Activated CD4-positive, alpha-beta memory T cell treated with anti-CD3 and anti-CD28 coated beads, Interleukin-2, amount 10 ng/mL, durations not matched to agents 7 days and 5 days (primary cell): Measurements from ENCODE around the gene MMADHC. TPM values are rescaled to one million over a fixed set of nuclear protein-coding genes. Genes with fewer than 3 reads are reported as not detected.

Source experiments
- CTCF ChIA-PET: fragments of 350-600 bp; sonication (Branson Sonifier 250); formaldehyde crosslinking; loops from one replicate; lab custom pipeline; 2021; ENCODE audit warnings: antibody characterized with exemption, inconsistent platforms; lab: Charles Lee
- POLR2A ChIA-PET: fragments of 350-600 bp; sonication (Branson Sonifier 250); formaldehyde crosslinking; loops from one replicate; lab custom pipeline; 2021; ENCODE audit warnings: antibody characterized with exemption; lab: Charles Lee
- DNase-seq: peaks from one replicate; pipeline ENCODE4 v3.0.0-alpha.2; 2020
- H3K27ac Mint-ChIP-seq: one replicate; pipeline ENCODE4 v1.8.0; 2021; ENCODE audit warnings: mild to moderate bottlenecking, mixed read lengths
- H3K27me3 Mint-ChIP-seq: one replicate; pipeline ENCODE4 v1.8.0; 2021; ENCODE audit warnings: mixed read lengths
- H3K36me3 Mint-ChIP-seq: one replicate; pipeline ENCODE4 v1.8.0; 2021; ENCODE audit warnings: low read depth, mixed read lengths
- H3K4me1 Mint-ChIP-seq: one replicate; pipeline ENCODE4 v1.8.0; 2021; ENCODE audit warnings: mixed read lengths
- H3K4me3 Mint-ChIP-seq: one replicate; pipeline ENCODE4 v1.8.0; 2021; ENCODE audit warnings: mild to moderate bottlenecking, mixed read lengths
- H3K9me3 Mint-ChIP-seq: one replicate; pipeline ENCODE4 v1.8.0; 2021; ENCODE audit warnings: mixed read lengths
- total RNA-seq, 2 experiments: library from RNA; stranded (reverse); gene quantifications; one replicate each; pipeline ENCODE4 v1.2.3, GENCODE V29; 2021

The MMADHC gene
- total RNA-seq, 2 experiments from 2014 or later, result 112 to 113 TPM

DNA sequence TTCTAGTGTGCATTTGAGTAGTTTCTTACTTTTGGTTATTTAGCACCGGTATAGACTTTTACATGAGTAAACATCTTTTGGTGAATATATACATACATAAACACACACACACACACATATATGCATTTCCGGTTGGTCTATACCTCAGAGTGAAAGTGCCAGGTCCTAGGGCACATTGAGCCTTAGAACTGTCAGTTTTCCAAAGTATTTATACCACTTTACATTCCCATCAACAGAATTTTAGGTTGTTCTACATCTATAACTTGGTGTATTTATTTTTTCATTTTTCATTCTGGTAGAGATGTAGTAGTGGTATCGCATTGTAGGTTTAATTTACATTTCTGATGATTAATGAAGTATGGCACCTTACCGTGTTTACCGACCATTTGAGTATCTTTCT lies 22.6 kb downstream of the MMADHC start:
- Mint-ChIP-seq H3K36me3 (peaks cover 35% of the 10 kb centered on the region), H3K4me3 (no peak overlapping the region), H3K27me3 (no peaks in the 10 kb centered on the region), H3K4me1 (peaks cover 4% of the 10 kb centered on the region), H3K27ac (no peak overlapping the region), H3K9me3 (no peaks in the 10 kb centered on the region)
- ChIA-PET CTCF (no interaction called here), POLR2A (interaction anchor here (1.2 kb wide), 1 partner anchor 21 kb away, joined by 4 read pairs; no protein-coding TSS in a partner anchor)
- DNase-seq, result no peak

GRCh38 chr2:149564097-149564496 lies 23.5 kb downstream of the MMADHC start:
- Mint-ChIP-seq H3K9me3 (no peaks in the 10 kb centered on the region), H3K4me1 (peaks cover 4% of the 10 kb centered on the region), H3K36me3 (peaks cover 27% of the 10 kb centered on the region), H3K4me3 (no peak overlapping the region), H3K27me3 (no peaks in the 10 kb centered on the region), H3K27ac (no peak overlapping the region)
- ChIA-PET POLR2A (no interaction called here), CTCF (interaction anchor here (1.1 kb wide), 1 partner anchor 547 kb away, joined by 9 read pairs; no protein-coding TSS in a partner anchor)
- DNase-seq, result no peak

- Mint-ChIP-seq H3K4me1 (peaks cover 4% of the 10 kb centered on the region), H3K4me3 (no peak overlapping the region), H3K27me3 (no peaks in the 10 kb centered on the region), H3K36me3 (peaks cover 14% of the 10 kb centered on the region), H3K27ac (no peak overlapping the region), H3K9me3 (no peaks in the 10 kb centered on the region)
- ChIA-PET POLR2A (no interaction called here), CTCF (interaction anchor here (1.9 to 3.1 kb wide), 2 partner anchors 11 to 546 kb away, joined by 12 to 43 read pairs; no protein-coding TSS in a partner anchor)
- no peak for DNase-seq
Measured at GRCh38 chr2:149562324-149562723, 25.3 kb downstream of the MMADHC start.

DNA sequence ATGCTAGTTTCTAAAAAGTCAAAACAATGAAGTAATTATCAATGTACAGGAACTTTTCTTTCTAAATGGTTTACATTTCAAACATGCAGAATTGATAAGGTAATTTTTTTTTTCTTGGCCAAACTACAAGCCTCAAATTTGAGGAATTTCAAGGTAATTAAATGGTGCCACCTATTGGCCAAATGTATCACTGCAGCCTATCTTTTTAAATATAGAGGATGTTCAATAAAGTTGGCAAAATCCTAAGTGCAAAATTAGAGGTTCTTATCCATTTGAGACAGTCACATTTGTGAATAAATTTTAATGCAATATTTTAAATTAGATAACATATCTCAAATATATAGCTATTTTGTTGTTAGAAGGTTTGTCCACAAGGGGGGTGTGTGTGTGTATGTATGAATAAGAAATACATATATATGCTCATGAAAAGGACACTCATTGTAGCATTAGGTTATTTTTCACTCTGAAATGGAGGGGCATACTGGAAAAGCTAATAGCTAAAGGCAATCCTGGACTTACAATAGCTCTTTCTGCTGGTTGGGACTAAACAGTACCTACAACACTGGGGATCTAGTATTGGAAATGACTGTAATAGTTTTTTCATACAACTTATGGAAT lies 26.2 kb downstream of the MMADHC start:
- peaks cover 9% of the 10 kb centered on the region for H3K36me3 Mint-ChIP-seq
- H3K4me1 Mint-ChIP-seq, result peaks cover 4% of the 10 kb centered on the region
- no peaks in the 10 kb centered on the region for H3K27me3 Mint-ChIP-seq
- no peaks in the 10 kb centered on the region for H3K9me3 Mint-ChIP-seq
- POLR2A ChIA-PET, result interaction anchor here (0.6 kb wide), 1 partner anchor 21 kb away, joined by 4 read pairs; no protein-coding TSS in a partner anchor
- no peak overlapping the region for H3K27ac Mint-ChIP-seq
- H3K4me3 Mint-ChIP-seq, result no peak overlapping the region
- no peak for DNase-seq
- CTCF ChIA-PET, result interaction anchor here (0.6 to 3.1 kb wide), 11 partner anchors 9 to 554 kb away, joined by 3 to 43 read pairs (median 4); partner anchors contain the start of gene MMADHC

- ChIA-PET POLR2A (no interaction called here), CTCF (interaction anchor here (3.1 kb wide), 1 partner anchor 543 kb away, joined by 43 read pairs; no protein-coding TSS in a partner anchor)
- no peak overlapping the region for H3K4me3 Mint-ChIP-seq
- no peaks in the 10 kb centered on the region for H3K36me3 Mint-ChIP-seq
- H3K27ac Mint-ChIP-seq, result no peak overlapping the region
- no peak for DNase-seq
- no peaks in the 10 kb centered on the region for H3K9me3 Mint-ChIP-seq
- no peaks in the 10 kb centered on the region for H3K27me3 Mint-ChIP-seq
- H3K4me1 Mint-ChIP-seq, result peaks cover 4% of the 10 kb centered on the region
Measured at GRCh38 chr2:149559341-149560068, 28.1 kb downstream of the MMADHC start.

DNA sequence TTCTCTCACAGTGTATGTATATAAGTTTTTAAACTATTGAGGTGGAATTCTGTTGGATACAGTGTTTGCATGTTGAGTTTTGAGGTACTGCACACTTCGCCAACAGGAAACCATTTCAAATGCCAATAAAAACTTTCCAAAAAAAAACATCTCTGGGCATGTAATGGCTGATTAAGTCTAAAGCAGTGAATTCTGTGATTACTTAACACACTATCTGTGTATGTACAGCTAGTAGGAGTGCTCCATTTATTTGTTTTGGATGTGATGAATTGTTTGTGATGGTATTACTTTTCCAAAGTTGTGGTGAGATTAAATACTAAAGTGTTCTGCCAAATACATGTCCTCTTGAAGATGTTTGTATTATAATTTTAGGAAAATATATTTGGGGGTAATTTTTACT lies 31.1 kb downstream of the MMADHC start:
- no peaks in the 10 kb centered on the region for H3K4me1 Mint-ChIP-seq
- peaks cover 3% of the 10 kb centered on the region for H3K27me3 Mint-ChIP-seq
- POLR2A ChIA-PET, result no interaction called here
- CTCF ChIA-PET, result no interaction called here
- no peak overlapping the region for H3K27ac Mint-ChIP-seq
- no peak for DNase-seq
- no peaks in the 10 kb centered on the region for H3K36me3 Mint-ChIP-seq
- no peak overlapping the region for H3K4me3 Mint-ChIP-seq
- H3K9me3 Mint-ChIP-seq, result no peaks in the 10 kb centered on the region

DNA sequence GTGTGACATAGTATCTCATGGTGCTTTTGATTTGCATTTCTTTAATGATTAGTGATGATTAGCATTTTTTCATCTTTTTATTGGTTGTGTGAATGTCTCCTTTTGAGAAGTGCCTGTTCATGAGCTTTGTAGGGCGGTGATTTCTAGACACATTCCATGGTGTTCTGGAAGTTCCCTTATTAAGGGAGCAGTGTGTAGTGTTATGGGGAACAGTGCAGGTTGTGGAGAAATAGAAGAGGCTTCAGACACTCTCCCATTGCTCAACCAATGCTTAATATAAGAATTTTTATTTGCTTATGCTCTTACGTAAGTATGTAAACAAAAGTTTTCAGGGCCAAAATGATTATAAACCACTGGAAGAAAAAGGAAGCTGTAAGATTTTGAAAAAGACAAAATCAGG lies 34.7 kb downstream of the MMADHC start:
- no peaks in the 10 kb centered on the region for H3K36me3 Mint-ChIP-seq
- peaks cover 3% of the 10 kb centered on the region for H3K27me3 Mint-ChIP-seq
- ChIA-PET POLR2A (no interaction called here), CTCF (interaction anchor here (1.4 kb wide), 1 partner anchor 9 kb away, joined by 4 read pairs; no protein-coding TSS in a partner anchor)
- H3K4me3 Mint-ChIP-seq, result no peak overlapping the region
- H3K4me1 Mint-ChIP-seq, result no peaks in the 10 kb centered on the region
- H3K27ac Mint-ChIP-seq, result no peak overlapping the region
- no peaks in the 10 kb centered on the region for H3K9me3 Mint-ChIP-seq
- DNase-seq, result no peak

DNA sequence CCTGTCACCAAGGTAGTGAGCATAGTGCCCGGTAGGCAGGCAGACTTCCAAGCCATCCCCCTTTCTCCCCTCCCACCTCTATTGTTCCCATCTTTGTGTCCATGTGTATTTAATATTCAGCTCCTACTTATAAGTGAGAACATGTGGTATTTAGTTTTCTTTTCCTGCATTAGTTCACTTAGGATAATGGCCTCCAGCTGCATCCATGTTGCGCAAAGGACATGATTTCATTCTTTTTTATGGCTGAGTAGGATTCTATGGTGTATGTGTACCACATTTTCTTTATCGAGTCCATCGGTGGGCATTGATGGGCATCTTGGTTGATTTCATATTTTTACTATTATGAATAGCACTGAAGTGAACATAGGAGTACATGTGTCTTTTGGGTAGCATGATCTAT lies 35.3 kb downstream of the MMADHC start:
- Mint-ChIP-seq H3K27ac (no peak overlapping the region), H3K4me1 (no peaks in the 10 kb centered on the region), H3K4me3 (no peak overlapping the region), H3K9me3 (no peaks in the 10 kb centered on the region), H3K27me3 (peaks cover 3% of the 10 kb centered on the region), H3K36me3 (no peaks in the 10 kb centered on the region)
- POLR2A ChIA-PET, result no interaction called here
- DNase-seq, result no peak
- CTCF ChIA-PET, result interaction anchor here (1.4 kb wide), 1 partner anchor 9 kb away, joined by 4 read pairs; no protein-coding TSS in a partner anchor

DNA sequence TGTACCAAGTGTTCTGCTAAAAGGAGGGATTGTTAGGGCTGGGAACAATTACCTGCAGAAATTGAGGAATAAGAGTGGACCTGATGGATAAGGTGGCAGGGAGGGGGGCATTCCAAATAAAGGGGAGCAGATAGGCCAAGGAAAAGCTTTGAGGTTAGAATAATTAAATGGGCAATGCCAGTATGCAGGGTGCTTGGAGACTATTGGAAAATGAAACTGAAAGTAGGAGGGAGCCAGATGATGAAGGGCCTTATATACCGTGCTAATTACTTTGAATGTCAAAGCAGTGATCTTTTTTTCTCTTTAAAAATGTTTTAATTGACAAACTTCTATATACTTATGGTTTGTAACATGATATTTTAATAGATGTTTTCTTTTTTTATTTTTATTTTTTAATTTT lies 42.9 kb downstream of the MMADHC start:
- Mint-ChIP-seq H3K36me3 (peaks cover 3% of the 10 kb centered on the region), H3K4me1 (peaks cover 8% of the 10 kb centered on the region), H3K4me3 (no peak overlapping the region), H3K9me3 (peaks cover 2% of the 10 kb centered on the region), H3K27ac (no peak overlapping the region), H3K27me3 (no peaks in the 10 kb centered on the region)
- DNase-seq, result no peak
- POLR2A ChIA-PET, result no interaction called here
- CTCF ChIA-PET, result no interaction called here

DNA sequence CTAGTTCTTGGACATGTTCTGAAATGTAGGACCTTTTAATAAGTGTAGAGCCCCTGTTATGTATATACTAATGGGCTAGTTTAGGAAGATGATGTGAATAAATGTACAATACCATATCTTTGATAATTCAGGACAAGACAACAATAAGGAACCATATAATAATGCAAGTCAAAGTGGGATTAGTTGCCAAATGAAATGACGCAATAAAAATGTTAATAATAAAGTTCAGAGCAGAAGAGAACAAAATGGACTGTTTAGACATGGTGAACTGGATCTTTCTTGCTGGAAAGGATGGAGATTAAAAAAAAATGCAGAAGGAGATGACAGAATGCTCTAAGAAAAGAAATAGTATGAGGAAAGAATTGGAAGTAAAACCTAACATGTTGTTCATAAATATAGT lies 43.7 kb downstream of the MMADHC start:
- H3K27ac Mint-ChIP-seq, result no peak overlapping the region
- ChIA-PET CTCF (no interaction called here), POLR2A (no interaction called here)
- no peaks in the 10 kb centered on the region for H3K27me3 Mint-ChIP-seq
- no peak for DNase-seq
- peaks cover 2% of the 10 kb centered on the region for H3K9me3 Mint-ChIP-seq
- no peak overlapping the region for H3K4me3 Mint-ChIP-seq
- H3K36me3 Mint-ChIP-seq, result peaks cover 3% of the 10 kb centered on the region
- peaks cover 8% of the 10 kb centered on the region for H3K4me1 Mint-ChIP-seq

DNA sequence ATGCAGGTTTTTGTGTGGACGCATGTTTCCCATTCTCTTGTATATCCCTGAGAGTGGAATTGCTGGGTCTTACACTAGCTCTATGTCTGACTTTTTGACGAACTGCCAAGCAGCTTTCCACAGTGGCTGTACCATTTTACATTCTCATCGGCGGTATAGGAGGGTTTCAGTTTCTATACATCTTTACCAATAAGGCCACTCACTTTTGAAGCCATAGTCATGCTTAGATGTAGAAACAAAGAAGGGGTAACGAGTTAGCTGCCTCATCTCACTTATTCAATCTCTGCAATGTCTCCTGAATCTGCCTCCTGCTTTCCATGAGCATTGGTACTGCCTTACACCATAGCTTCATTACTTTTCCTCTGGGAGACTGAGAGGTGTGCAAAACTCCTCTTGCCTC lies 47.4 kb downstream of the MMADHC start:
- ChIA-PET POLR2A (interaction anchor here (1.1 kb wide), 1 partner anchor 21 kb away, joined by 4 read pairs; no protein-coding TSS in a partner anchor), CTCF (interaction anchor here (1.0 kb wide), 1 partner anchor 21 kb away, joined by 4 read pairs; no protein-coding TSS in a partner anchor)
- Mint-ChIP-seq H3K27ac (no peak overlapping the region), H3K36me3 (peaks cover 3% of the 10 kb centered on the region), H3K4me3 (no peak overlapping the region), H3K27me3 (no peaks in the 10 kb centered on the region), H3K9me3 (peaks cover 2% of the 10 kb centered on the region), H3K4me1 (peaks cover 21% of the 10 kb centered on the region)
- no peak for DNase-seq

DNA sequence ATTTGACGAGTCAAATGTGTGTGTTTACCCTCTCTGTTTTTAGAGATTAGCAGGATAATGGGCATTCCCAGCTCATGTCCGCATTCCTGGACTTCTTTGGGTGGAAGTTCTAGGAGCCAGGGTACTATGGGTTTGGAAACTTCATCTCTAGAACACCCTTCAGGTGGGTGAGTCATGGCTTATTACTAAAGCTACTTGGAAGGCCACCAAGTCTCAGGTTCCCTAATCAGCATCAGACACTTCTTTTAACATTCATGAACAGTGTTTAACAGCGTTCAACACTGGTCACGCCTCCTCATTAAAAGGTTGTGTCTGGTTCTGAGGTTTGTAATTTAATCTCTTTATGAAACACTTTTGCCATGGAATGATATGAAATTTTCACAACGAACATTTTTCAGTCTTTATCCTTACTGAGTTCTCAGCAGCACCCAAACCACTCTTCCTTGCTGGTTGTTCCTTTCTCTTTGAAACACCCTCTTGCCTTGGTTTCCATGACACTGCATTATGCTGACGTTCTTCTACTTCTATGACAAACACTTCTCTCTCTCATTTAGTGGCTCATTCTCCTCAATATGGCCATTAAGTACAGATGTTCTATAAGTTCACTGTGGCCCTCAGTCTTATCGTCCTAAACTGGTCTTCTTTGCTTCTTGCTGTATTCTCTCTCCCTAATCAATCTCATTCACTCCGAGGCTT lies 49.3 kb downstream of the MMADHC start:
- DNase-seq, result no peak
- H3K27ac Mint-ChIP-seq, result no peak overlapping the region
- no peak overlapping the region for H3K4me3 Mint-ChIP-seq
- no peaks in the 10 kb centered on the region for H3K36me3 Mint-ChIP-seq
- POLR2A ChIA-PET, result interaction anchor here (0.6 kb wide), 1 partner anchor 309 kb away, joined by 3 read pairs; no protein-coding TSS in a partner anchor
- CTCF ChIA-PET, result no interaction called here
- no peaks in the 10 kb centered on the region for H3K27me3 Mint-ChIP-seq
- H3K9me3 Mint-ChIP-seq, result no peaks in the 10 kb centered on the region
- H3K4me1 Mint-ChIP-seq, result peaks cover 13% of the 10 kb centered on the region
